Neural cell (in vitro differentiated cells): ENCODE results near the gene HDDC3. TPM values are rescaled to one million over a fixed set of nuclear protein-coding genes. Genes with fewer than 3 reads are reported as not detected.

ENCODE experiments used
- H2AFZ ChIP-seq: fragments of 200-600, 300-800 bp; sonication (generic), shearing (Covaris generic); 2 replicates; pipeline ENCODE4 v1.6.0; 2014; ENCODE audit warnings: low read depth, mild to moderate bottlenecking, antibody characterized with exemption, low read length, moderate library complexity
- H3F3A ChIP-seq: fragments of 200-600 bp; shearing (Covaris generic); 2 replicates; pipeline ENCODE4 v1.6.1; 2016; ENCODE audit warnings: mild to moderate bottlenecking, moderate library complexity, mixed read lengths, antibody characterized with exemption, low read length; ENCODE audit not compliant: insufficient read depth, poor library complexity, severe bottlenecking
- H3K27ac ChIP-seq: fragments of 200-600, 300-800 bp; sonication (generic), shearing (Covaris generic); 2 replicates; pipeline ENCODE4 v1.5.1; 2014; ENCODE audit warnings: mild to moderate bottlenecking, low read length, moderate library complexity
- H3K27me3 ChIP-seq: fragments of 300-800, 200-600 bp; sonication (generic), shearing (Covaris generic); 2 replicates; pipeline ENCODE4 v1.6.0; 2014; ENCODE audit warnings: mild to moderate bottlenecking, low read depth, low read length, moderate library complexity; ENCODE audit not compliant: insufficient read depth
- H3K36me3 ChIP-seq: fragments of 300-800, 200-600 bp; sonication (generic), shearing (Covaris generic); 2 replicates; pipeline ENCODE4 v1.5.1; 2014; ENCODE audit warnings: mild to moderate bottlenecking, antibody characterized with exemption, low read length, moderate library complexity; ENCODE audit not compliant: insufficient read depth
- H3K4me2 ChIP-seq: fragments of 300-800, 200-600 bp; sonication (generic), shearing (Covaris generic); 2 replicates; pipeline ENCODE4 v1.6.0; 2014; ENCODE audit warnings: mild to moderate bottlenecking, low read length
- H3K4me3 ChIP-seq: fragments of 300-800, 200-600 bp; sonication (generic), shearing (Covaris generic); 2 replicates; pipeline ENCODE4 v1.5.1; 2014; ENCODE audit warnings: mild to moderate bottlenecking, low read length, moderate library complexity
- H3K79me2 ChIP-seq: fragments of 200-600 bp; shearing (Covaris generic); replicated peaks from 2 replicates; pipeline ENCODE4 v1.6.0; 2014; ENCODE audit warnings: mild to moderate bottlenecking, low read length, moderate library complexity; ENCODE audit not compliant: insufficient read depth
- H3K9ac ChIP-seq: fragments of 300-800, 200-600 bp; sonication (generic), shearing (Covaris generic); 2 replicates; pipeline ENCODE4 v1.6.1; 2016; ENCODE audit warnings: mild to moderate bottlenecking, low read length, mixed read lengths
- H3K9me2 ChIP-seq: fragments of 200-600 bp; shearing (Covaris generic); 2 replicates; pipeline ENCODE4 v1.6.1; 2016; ENCODE audit warnings: mild to moderate bottlenecking, low read length, mixed read lengths; ENCODE audit not compliant: insufficient read depth
- H3K9me3 ChIP-seq: fragments of 200-600, 300-800 bp; sonication (generic), shearing (Covaris generic); 2 replicates; pipeline ENCODE4 v1.6.1; 2016; ENCODE audit warnings: mild to moderate bottlenecking, mixed run types, low read length, moderate library complexity, mixed read lengths
- H4K20me1 ChIP-seq: fragments of 200-600 bp; shearing (Covaris generic); 2 replicates; pipeline ENCODE4 v1.6.1; 2016; ENCODE audit warnings: mild to moderate bottlenecking, mixed run types; ENCODE audit not compliant: insufficient read depth
- EP300 ChIP-seq: fragments of 450-650 bp; conservative IDR thresholded peaks from 2 replicates; pipeline ENCODE4 v1.6.1; 2014; ENCODE audit warnings: antibody characterized with exemption, mild to moderate bottlenecking, moderate library complexity; ENCODE audit not compliant: poor library complexity, severe bottlenecking
- EZH2 ChIP-seq: fragments of 200-600, 300-800 bp; shearing (Covaris generic), sonication (generic); IDR thresholded peaks from 2 replicates; pipeline ENCODE4 v1.6.1; 2014; ENCODE audit warnings: antibody characterized with exemption, low read length, borderline replicate concordance, mild to moderate bottlenecking; ENCODE audit not compliant: insufficient read depth, poor library complexity, severe bottlenecking
- MXI1 ChIP-seq: fragments of 450-650 bp; conservative IDR thresholded peaks from 2 replicates; pipeline ENCODE4 v1.6.1; 2014; ENCODE audit warnings: antibody characterized with exemption, mild to moderate bottlenecking; ENCODE audit not compliant: poor library complexity, severe bottlenecking
- POLR2AphosphoS5 ChIP-seq: IDR thresholded peaks from 2 replicates; pipeline ENCODE4 v1.6.1; 2012
- RAD21 ChIP-seq: fragments of 450-650 bp; conservative IDR thresholded peaks from 2 replicates; pipeline ENCODE4 v1.6.1; 2014; ENCODE audit warnings: antibody characterized with exemption, mild to moderate bottlenecking, moderate library complexity
- SMC3 ChIP-seq: fragments of 450-650 bp; conservative IDR thresholded peaks from 2 replicates; pipeline ENCODE4 v1.6.1; 2014; ENCODE audit warnings: antibody characterized with exemption, mild to moderate bottlenecking, moderate library complexity; ENCODE audit not compliant: poor library complexity
- TAF1 ChIP-seq: IDR thresholded peaks from 2 replicates; pipeline ENCODE4 v1.6.1; 2012; ENCODE audit warnings: low read depth
- polyA plus RNA-seq: library from polyadenylated mRNA; depleted of rRNA; stranded (reverse); fragments of >200 nt; gene quantifications from 2 replicates; pipeline ENCODE4 v1.2.3, GENCODE V29; 2014
- TF ChIP-seq, protein P1 (sequence below): IDR thresholded peaks from 2 replicates; pipeline ENCODE4 v1.6.1; 2012; ENCODE audit warnings: borderline replicate concordance
- TF ChIP-seq, protein P2 (sequence below): fragments of 450-650 bp; IDR thresholded peaks from 2 replicates; pipeline ENCODE4 v1.5.1; 2014; ENCODE audit warnings: antibody characterized with exemption, mild to moderate bottlenecking, moderate library complexity; ENCODE audit not compliant: poor library complexity, severe bottlenecking

Gene HDDC3
- polyA plus RNA-seq, 1 donor from 2014 or later: 20.1 TPM

DNA sequence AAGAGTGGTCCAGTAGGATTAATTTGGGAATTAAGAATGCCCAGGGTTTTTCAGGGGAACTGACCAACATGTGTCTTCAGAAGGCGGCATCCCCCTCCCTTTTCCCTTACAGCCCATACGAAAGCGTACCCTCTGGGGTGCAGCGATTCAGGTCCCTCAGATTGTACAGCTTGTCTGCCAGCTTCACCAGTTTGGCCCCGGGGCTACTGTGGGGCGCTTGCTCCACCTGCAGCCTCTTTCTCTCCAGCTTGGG, 848 bp downstream of the HDDC3 start:
- H3K4me2 ChIP-seq: peak overlapping the region; percentile 52
- H3K27ac ChIP-seq: no peak overlapping the region

DNA sequence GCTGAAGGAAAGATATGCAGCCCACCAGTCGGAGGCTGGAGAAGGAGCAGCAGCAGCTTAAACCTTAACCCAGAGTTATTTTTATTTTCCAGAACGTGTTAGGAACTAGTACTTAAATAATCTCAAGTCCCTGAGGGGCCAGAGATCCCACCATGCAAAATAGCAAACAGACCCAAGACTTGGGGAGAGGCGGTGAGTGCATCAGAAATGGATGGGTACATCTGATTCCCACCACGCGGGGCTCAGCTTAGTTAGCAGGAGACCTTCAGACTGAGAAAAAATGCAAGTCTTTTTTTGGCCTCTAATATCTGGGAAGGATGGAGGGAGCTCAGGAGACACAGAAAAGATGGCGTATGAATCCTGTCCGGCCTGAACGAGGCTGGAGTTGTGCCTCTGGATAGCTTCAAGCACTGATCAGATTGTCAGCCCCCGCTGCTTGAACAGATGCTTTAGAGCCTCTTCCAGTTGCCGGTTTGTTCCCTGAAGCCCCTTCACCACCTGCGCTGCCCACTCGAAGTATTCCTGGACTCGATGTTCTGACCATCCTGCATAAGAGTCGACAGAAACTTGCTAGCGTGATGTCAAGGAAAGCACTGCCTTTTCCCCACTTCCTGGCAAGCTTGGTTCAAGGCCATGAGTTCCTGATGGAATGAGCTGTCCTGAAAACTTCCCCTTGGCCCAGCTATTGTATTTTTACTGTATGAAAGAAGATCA, 1.3 kb downstream of the HDDC3 start:
- H3K79me2 ChIP-seq: peaks cover 8% of the 10 kb centered on the region
- no peaks in the 10 kb centered on the region for H3K9me3 ChIP-seq
- no peak overlapping the region for H3K27ac ChIP-seq
- no peaks in the 10 kb centered on the region for H4K20me1 ChIP-seq
- no peak overlapping the region for H2AFZ ChIP-seq
- no peaks in the 10 kb centered on the region for H3K36me3 ChIP-seq
- no peaks in the 10 kb centered on the region for H3K9me2 ChIP-seq
- TF ChIP-seq POLR2AphosphoS5 (no peak), MXI1 (no peak), EP300 (no peak), EZH2 (no peak), RAD21 (no peak)
- TF ChIP-seq, protein P1, sequence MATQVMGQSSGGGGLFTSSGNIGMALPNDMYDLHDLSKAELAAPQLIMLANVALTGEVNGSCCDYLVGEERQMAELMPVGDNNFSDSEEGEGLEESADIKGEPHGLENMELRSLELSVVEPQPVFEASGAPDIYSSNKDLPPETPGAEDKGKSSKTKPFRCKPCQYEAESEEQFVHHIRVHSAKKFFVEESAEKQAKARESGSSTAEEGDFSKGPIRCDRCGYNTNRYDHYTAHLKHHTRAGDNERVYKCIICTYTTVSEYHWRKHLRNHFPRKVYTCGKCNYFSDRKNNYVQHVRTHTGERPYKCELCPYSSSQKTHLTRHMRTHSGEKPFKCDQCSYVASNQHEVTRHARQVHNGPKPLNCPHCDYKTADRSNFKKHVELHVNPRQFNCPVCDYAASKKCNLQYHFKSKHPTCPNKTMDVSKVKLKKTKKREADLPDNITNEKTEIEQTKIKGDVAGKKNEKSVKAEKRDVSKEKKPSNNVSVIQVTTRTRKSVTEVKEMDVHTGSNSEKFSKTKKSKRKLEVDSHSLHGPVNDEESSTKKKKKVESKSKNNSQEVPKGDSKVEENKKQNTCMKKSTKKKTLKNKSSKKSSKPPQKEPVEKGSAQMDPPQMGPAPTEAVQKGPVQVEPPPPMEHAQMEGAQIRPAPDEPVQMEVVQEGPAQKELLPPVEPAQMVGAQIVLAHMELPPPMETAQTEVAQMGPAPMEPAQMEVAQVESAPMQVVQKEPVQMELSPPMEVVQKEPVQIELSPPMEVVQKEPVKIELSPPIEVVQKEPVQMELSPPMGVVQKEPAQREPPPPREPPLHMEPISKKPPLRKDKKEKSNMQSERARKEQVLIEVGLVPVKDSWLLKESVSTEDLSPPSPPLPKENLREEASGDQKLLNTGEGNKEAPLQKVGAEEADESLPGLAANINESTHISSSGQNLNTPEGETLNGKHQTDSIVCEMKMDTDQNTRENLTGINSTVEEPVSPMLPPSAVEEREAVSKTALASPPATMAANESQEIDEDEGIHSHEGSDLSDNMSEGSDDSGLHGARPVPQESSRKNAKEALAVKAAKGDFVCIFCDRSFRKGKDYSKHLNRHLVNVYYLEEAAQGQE: no peak
- TF ChIP-seq, protein P2, sequence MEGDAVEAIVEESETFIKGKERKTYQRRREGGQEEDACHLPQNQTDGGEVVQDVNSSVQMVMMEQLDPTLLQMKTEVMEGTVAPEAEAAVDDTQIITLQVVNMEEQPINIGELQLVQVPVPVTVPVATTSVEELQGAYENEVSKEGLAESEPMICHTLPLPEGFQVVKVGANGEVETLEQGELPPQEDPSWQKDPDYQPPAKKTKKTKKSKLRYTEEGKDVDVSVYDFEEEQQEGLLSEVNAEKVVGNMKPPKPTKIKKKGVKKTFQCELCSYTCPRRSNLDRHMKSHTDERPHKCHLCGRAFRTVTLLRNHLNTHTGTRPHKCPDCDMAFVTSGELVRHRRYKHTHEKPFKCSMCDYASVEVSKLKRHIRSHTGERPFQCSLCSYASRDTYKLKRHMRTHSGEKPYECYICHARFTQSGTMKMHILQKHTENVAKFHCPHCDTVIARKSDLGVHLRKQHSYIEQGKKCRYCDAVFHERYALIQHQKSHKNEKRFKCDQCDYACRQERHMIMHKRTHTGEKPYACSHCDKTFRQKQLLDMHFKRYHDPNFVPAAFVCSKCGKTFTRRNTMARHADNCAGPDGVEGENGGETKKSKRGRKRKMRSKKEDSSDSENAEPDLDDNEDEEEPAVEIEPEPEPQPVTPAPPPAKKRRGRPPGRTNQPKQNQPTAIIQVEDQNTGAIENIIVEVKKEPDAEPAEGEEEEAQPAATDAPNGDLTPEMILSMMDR: no peak
- no peaks in the 10 kb centered on the region for H3F3A ChIP-seq
- no peak overlapping the region for H3K9ac ChIP-seq
- peak overlapping the region; percentile 94 for H3K4me3 ChIP-seq
- H3K4me2 ChIP-seq: no peak overlapping the region
- no peaks in the 10 kb centered on the region for H3K27me3 ChIP-seq

More for the DNA sequence above, 848 bp downstream of the HDDC3 start:
- Histone ChIP-seq H3K36me3 (no peaks in the 10 kb centered on the region), H3K79me2 (peaks cover 12% of the 10 kb centered on the region), H3K4me3 (peak overlapping the region; percentile 94), H3F3A (no peaks in the 10 kb centered on the region), H3K9ac (no peak overlapping the region), H3K9me2 (no peaks in the 10 kb centered on the region), H2AFZ (peak overlapping the region; percentile 66), H3K9me3 (no peaks in the 10 kb centered on the region), H4K20me1 (no peaks in the 10 kb centered on the region), H3K27me3 (no peaks in the 10 kb centered on the region)
- TF ChIP-seq EP300: no peak
- TF ChIP-seq EZH2: no peak
- TF ChIP-seq TAF1: no peak
- TF ChIP-seq MXI1: no peak
- no peak for TF ChIP-seq SMC3
- no peak for TF ChIP-seq POLR2AphosphoS5
- TF ChIP-seq, protein P2: no peak
- no peak for TF ChIP-seq RAD21
- TF ChIP-seq, protein P1: no peak
